Measurements from ENCODE around the gene MMP1.

Gene MMP1

GRCh38 chr11:102798012-102798746, at the start of gene MMP1:
Gene MMP1, minus strand, starts transcription at chr11:102798160. Its CDS starts 68 bp downstream, at chr11:102798092.
- DNase-seq (ENCODE audit: low read depth) = no peak

GRCh38 chr11:102846292-102846691, 48.3 kb upstream of the MMP1 start:
- no peak for DNase-seq (ENCODE audit: low read depth)

- no peak for DNase-seq (ENCODE audit: low read depth)
These were observed 45.5 kb upstream of the MMP1 start, which contains the start of gene MMP3 for GRCh38 chr11:102843489-102843888. Gene MMP3, minus strand, starts transcription at chr11:102843609. Its CDS starts 63 bp downstream, at chr11:102843546.

GRCh38 chr11:102842930-102843329, 45.0 kb upstream of the MMP1 start:
- DNase-seq (ENCODE audit: low read depth) = no peak

- DNase-seq (ENCODE audit: low read depth) = no peak
These were observed 42.1 kb upstream of the MMP1 start for GRCh38 chr11:102840018-102840417.

- no peak for DNase-seq (ENCODE audit: low read depth)
These were observed 39.7 kb upstream of the MMP1 start for GRCh38 chr11:102837646-102838045.

DNA sequence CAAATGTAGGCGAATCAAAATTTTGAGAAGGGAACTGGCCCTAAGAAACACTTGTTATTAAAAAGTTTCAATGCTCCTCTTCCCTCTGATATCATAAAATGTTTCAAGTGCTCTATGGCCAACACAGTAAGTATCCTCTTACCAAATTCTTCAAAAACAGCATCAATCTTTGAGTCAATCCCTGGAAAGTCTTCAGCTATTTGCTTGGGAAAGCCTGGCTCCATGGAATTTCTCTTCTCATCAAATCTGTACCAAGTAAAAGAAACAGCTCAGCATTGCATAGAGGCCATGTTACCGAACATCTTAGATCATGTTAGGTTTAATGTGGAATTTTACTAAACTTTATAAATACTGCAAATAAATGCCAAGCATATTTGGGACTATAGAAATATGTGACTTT, 39.2 kb upstream of the MMP1 start:
- DNase-seq (ENCODE audit: low read depth) = no peak

DNA sequence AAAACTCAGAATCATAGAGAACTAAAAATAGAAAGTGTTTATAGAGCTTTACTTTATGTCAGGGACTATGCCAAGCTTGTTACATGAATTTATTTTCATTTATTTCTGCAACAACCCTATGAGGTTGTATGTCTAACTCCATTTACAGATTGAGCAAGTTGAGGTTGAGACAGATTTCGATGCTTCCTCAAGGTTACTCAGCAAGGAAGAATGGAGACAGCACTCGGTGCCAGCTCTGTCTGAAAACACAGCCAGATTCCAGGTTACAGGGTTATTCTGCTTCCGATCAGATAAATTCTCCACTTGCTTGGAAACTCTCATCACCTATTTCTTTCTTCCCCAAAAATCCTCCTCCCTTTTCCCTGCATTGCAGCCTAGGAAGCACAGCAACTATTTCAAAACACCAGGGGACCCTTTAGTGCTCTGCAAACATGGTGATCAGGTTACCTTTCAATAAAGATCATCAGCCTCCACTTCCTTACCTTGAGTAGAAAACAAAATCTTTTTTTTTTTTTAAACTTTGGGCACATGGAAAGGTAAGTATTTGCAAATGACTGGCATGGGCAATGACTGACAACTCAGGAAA, 38.4 kb upstream of the MMP1 start:
- DNase-seq (ENCODE audit: low read depth) = no peak

- DNase-seq (ENCODE audit: low read depth) = no peak
These were observed 35.8 kb upstream of the MMP1 start for GRCh38 chr11:102833731-102834130.

- no peak for DNase-seq (ENCODE audit: low read depth)
These were observed 34.7 kb upstream of the MMP1 start for GRCh38 chr11:102832612-102833011.

DNA sequence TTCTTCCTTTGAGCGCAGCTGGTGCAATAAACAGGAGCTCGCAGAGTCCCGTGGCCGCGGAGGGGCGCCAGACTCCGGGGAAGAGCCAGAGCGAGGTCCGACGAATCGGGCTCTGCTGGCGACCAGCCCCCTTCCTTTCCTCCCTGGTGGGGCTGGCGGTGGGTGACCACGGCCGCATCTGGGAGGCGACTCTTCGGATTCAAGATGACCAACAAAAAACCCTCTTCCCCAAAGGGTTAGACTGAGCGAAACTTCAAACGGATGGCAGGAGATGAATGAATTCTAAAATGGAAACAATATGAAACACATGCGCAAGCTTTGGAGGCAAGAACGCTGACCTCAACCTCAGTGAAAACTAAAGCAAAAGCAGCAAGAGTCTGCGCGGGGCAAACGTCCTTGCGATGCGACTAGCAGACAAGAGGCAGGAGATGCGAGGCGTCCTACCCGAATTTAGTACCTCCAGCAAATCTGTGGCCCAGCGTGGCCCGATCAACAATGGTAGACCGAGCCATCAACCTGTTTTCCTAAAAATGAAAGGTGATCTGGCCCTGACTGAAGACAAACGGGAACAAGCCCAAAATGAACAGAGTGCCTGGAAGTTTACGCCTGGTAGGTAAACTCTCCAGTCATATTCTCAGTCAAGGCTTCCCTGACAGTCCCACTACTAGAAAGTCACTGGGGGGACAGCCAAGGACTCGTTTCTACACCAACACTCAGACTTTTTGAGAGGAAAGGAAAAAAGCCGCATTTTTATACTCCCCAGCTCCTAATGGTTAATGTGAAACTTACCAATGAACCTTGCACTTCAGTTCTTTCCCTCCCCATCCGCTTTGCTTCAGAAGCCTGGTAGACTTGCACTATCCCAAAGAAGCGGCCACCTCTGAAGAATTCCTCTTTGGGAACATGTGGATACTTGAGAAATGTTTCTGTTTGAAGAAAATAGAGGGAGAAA, 33.8 kb upstream of the MMP1 start:
- no peak for DNase-seq (ENCODE audit: low read depth)

GRCh38 chr11:102831128-102831488, 33.1 kb upstream of the MMP1 start:
- no peak for DNase-seq (ENCODE audit: low read depth)

DNA sequence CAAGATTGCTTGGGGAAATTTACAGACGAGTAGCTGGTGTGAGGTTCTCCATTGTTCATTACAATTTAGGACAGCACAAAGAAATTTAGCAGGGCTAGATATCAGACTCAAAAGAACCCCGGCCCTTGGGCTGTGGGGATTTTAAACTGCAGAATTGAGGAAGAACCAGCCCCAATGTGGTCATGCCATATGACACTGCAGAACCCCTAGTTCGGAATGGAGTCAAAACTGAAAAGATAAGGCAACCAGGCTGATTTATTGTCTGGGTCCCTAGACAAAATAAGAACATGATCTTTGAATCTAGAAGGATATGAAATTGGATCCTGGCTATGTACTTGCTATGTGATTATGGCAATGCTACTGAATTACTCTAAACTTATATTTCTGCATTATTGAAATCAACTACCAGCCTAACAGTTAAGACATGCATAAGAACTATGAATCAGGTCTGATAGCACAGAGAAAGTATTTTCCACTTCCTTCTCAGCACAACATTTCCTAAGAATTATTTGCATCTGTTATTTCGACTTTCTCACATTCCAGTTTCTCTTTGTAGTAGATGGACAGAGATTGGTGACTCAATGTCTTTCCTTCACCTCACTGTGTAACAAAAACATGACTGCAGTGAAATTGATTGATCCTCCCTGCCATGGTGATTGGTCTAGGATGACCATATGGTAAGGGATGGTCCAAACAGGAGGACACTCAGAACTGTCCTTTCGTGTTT, 32.2 kb upstream of the MMP1 start:
- DNase-seq (ENCODE audit: low read depth) = no peak

- DNase-seq (ENCODE audit: low read depth) = no peak
These were observed 31.5 kb upstream of the MMP1 start for GRCh38 chr11:102829316-102830000.

DNA sequence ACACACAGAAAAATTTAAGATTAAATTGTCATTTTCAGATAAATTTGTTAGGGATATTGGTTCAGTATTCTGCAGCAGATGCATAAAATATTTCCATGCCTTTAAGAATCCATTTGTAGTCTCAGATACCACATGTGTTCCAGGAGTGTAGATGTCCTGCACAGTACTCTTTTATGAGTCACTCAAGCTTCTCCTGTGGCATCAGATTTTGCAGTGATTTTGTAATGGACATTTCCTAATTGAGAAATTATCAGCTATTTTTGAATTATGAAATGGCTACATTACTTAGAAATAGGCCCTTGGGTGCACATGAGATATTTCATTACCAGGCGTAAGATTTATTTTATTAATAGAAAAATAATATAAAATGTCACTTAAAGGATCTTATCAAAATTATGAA, 26.6 kb upstream of the MMP1 start:
- DNase-seq (ENCODE audit: low read depth) = no peak

DNA sequence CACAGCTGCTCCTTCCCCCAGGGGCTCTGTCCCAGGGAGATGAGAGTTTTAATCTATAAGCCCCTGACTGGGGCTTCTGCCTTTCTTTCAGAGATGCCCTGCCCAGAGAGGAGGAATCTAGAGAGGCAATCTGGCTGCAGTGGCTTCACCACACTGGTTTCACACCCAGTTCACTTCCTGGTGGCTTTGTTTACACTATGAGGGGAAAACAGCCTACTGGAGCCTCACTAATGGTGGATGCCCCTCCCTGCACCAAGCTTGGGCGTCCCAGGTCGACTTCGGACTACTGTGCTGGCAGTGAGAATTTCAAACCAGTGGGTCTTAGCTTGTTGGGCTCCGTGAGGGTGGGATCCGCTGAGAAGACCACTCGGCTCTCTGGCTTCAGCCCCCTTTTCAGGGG, 21.5 kb upstream of the MMP1 start:
- DNase-seq (ENCODE audit: low read depth) = no peak

- no peak for DNase-seq (ENCODE audit: low read depth)
These were observed 15.5 kb upstream of the MMP1 start for GRCh38 chr11:102813484-102813883.

GRCh38 chr11:102812188-102812587, 14.2 kb upstream of the MMP1 start:
- no peak for DNase-seq (ENCODE audit: low read depth)

- DNase-seq (ENCODE audit: low read depth) = no peak
These were observed 13.1 kb upstream of the MMP1 start for GRCh38 chr11:102810950-102811660.

DNA sequence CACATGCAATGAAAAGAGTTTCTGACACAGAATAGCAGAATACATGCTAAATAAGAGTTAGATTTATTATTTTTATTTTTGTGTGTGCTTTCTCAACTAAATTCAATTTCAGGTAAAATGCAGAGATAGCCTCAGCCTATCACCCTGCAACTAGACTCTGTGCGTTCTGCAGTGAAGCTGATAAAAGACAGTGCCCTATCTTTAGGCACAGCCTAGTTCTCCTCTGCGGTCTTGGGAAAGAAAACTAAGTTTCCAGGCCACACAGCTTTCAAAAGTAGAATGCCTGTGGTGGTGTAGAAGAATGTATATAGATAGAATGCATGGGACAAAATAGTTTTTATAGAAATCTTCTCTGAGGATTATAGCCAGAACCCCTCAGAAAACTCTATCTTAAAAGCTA, 12.0 kb upstream of the MMP1 start:
- DNase-seq (ENCODE audit: low read depth) = no peak

- no peak for DNase-seq (ENCODE audit: low read depth)
These were observed 10.0 kb upstream of the MMP1 start for GRCh38 chr11:102807921-102808320.
